RWPE1 (cell line): ENCODE results near the gene MTHFD1L.

Experiments
- CTCF ChIA-PET: fragments of 350-600 bp; sonication (Branson Sonifier 250); formaldehyde crosslinking; extraction: SDS; loops from one replicate; lab custom pipeline; 2021; lab: Yijun Ruan, JAX
- POLR2A ChIA-PET: fragments of 400-600 bp; formaldehyde crosslinking; extraction: SDS; loops from one replicate; lab custom pipeline; 2020; ENCODE audit warnings: antibody characterized with exemption; ENCODE audit not compliant: low non-redundant PET; lab: Yijun Ruan, JAX
- DNase-seq: peaks from one replicate; pipeline ENCODE4 v3.0.0; 2012; ENCODE audit warnings: low spot score
- H3K27ac ChIP-seq: fragments of 450-650 bp; 2 replicates; pipeline ENCODE4 v1.5.1; 2017
- TF ChIP-seq, protein P1 (sequence below): fragments of 450-650 bp; conservative IDR thresholded peaks from 2 replicates; pipeline ENCODE4 v1.5.1; 2017; ENCODE audit warnings: low read depth, mild to moderate bottlenecking

MTHFD1L gene

DNA sequence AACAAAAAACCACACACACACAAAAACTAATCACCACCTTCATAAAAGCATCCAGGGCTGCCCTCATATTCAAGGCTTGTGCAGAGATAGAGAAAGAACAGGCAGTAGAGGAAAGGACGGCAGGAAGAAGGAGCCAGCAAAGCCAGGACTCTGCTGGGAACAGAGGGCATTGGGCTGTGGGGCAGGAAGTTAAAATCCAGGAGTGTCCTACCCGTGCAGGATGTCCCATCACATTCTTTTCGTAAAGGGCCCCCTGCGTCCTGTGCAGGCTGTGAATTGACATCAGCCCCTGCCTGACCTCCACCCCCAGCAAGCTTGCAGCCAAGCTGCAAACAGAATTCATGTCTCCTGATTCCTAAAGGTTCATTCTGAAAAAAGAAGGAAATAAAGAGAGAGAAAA is 277.8 kb downstream of the MTHFD1L start:
- DNase-seq = no peak
- ChIA-PET POLR2A (no interaction called here), CTCF (interaction anchor here (0.8 kb wide), 1 partner anchor 1109 kb away, joined by 3 read pairs; no protein-coding TSS in a partner anchor)
- TF ChIP-seq, protein P1, sequence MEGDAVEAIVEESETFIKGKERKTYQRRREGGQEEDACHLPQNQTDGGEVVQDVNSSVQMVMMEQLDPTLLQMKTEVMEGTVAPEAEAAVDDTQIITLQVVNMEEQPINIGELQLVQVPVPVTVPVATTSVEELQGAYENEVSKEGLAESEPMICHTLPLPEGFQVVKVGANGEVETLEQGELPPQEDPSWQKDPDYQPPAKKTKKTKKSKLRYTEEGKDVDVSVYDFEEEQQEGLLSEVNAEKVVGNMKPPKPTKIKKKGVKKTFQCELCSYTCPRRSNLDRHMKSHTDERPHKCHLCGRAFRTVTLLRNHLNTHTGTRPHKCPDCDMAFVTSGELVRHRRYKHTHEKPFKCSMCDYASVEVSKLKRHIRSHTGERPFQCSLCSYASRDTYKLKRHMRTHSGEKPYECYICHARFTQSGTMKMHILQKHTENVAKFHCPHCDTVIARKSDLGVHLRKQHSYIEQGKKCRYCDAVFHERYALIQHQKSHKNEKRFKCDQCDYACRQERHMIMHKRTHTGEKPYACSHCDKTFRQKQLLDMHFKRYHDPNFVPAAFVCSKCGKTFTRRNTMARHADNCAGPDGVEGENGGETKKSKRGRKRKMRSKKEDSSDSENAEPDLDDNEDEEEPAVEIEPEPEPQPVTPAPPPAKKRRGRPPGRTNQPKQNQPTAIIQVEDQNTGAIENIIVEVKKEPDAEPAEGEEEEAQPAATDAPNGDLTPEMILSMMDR = no peak
- no peak overlapping the region for H3K27ac ChIP-seq

DNA sequence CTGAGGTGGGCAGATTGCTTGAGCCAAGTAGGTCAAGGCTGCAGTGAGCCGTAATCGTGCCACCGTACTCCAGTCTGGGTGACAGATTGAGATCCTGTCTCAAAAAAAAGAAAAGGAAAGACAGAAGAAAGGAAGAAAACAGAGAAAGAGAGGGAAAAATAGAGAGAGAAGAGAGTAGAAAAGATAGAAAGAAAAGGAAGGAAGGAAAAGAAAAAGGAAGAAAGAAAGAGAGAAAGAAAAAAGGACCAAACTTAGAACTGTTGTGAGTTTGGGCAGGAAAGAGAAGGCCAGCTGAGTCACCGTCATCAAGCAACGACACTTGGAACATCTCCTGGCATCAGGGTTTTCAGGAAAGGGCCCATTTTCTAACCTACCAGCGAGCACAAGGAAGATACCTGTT is 278.3 kb downstream of the MTHFD1L start:
- ChIA-PET CTCF (no interaction called here), POLR2A (no interaction called here)
- DNase-seq = no peak
- TF ChIP-seq, protein P1 = no peak
- no peak overlapping the region for H3K27ac ChIP-seq

DNA sequence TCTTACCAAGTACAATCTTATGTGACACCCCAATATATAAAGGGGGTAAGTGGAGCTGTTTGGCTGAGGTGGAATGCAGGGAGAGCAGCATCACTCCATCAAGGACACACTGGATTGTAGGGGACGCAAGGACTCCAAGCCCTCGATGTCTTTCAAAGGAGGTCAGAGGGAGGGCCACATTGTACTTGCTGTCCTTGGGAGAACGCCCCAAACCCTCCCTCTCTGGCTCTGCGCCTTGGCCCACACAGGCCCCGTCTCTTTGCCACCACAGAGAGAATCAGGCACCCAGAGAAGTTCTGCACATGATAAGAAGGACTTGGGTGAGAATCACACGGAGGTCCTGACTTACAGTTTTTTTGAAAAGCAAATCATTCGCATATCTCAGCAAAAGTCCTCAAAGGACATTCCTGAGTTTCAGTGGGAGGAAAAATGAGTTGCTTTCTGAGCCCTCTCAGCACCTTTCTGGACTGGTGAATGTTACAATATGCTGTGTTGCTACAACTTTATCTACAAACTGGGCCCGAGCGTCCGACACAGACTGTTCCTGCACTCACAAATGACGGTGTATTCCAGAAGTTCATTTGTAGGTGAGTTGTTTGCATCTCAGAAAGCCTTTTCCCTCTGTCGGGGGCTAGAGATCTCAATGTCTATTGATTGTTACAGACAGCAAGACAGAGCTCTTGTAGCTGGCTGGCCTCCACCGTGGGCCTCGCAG is 281.8 kb downstream of the MTHFD1L start:
- POLR2A ChIA-PET = no interaction called here
- no peak for DNase-seq
- H3K27ac ChIP-seq = no peak overlapping the region
- TF ChIP-seq, protein P1 = no peak
- CTCF ChIA-PET = no interaction called here

DNA sequence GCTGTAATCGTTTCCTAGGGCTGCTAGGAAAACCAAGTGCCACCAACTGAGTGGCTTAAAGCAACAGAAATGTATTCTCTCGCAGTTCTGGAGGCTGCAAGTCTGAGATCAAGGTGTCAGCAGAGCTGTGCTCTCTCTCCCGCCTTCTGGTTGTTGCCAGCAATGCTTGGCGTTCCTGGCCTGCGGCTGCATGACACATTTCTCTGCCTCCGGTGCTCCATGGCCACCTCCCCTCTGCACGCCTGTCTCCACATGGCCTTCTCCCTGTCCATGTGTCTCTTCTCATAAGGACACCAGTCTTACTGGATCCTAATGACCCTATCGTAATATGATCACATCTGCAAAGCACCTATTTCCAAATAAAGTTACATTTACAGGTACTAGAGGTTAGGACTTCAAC is 282.6 kb downstream of the MTHFD1L start:
- DNase-seq = peak; percentile 17
- no peak overlapping the region for H3K27ac ChIP-seq
- CTCF ChIA-PET = interaction anchor here (1.2 kb wide), 1 partner anchor 176 kb away, joined by 5 read pairs; no protein-coding TSS in a partner anchor
- POLR2A ChIA-PET = no interaction called here
- TF ChIP-seq, protein P1 = no peak

DNA sequence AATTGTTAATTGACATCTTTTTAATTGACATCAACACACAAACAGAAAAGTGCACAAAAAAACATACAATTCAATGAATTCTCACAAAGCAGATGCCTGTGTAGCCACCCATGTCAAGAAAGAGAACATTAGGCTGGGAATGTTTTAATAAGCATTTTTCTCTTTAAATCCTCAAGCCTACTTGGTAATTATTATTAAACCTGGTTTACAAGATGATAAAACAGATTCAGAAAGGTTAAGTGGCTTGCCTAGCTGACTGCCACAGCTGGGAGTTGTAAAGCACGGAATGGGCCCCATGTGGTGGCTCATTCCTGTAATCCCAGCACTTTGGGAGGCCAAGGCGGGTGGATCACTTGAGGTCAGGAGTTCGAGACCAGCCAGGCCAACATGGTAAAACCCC is 284.3 kb downstream of the MTHFD1L start:
- no peak overlapping the region for H3K27ac ChIP-seq
- POLR2A ChIA-PET = no interaction called here
- DNase-seq = no peak
- TF ChIP-seq, protein P1 = no peak
- CTCF ChIA-PET = no interaction called here
